ENCODE data around the gene CDKN3. TPM values are rescaled to one million over a fixed set of nuclear protein-coding genes. Genes with fewer than 3 reads are reported as not detected.
A peak's percentile ranks its signal among the peaks of the same experiment; 100 is the strongest.
"Not testable (repeated sequence)": the region's sequence is repeated elsewhere in the genome, so short reads cannot be mapped to it uniquely, and the experiment has no call there.

Gene CDKN3
- total RNA-seq, 1 donor from 2014 or later, result 3.7 TPM

DNA sequence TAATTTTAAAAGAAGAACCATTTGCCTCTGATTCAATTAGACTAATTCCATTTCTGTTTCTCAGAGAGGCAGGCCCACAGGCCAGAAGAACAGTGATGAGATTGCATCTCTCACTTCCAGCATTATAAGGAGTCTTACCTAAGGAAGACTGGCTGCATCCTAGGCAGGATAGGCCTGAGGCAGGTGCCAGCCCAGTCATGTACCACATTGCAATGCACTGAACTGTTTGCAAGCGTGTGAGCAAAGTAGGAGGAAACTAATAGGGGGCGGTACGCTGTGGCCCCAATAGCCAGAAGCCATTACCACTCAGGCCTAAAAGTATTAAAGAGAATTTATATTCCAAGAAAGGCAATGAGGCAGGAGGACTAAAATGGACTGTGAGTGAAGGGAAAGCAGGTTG, 56.4 kb downstream of the CDKN3 start:
- no peak for FAIRE-seq
- peak; percentile 49 for DNase-seq (ENCODE audit: low read depth)
- TF ChIP-seq, protein P1, sequence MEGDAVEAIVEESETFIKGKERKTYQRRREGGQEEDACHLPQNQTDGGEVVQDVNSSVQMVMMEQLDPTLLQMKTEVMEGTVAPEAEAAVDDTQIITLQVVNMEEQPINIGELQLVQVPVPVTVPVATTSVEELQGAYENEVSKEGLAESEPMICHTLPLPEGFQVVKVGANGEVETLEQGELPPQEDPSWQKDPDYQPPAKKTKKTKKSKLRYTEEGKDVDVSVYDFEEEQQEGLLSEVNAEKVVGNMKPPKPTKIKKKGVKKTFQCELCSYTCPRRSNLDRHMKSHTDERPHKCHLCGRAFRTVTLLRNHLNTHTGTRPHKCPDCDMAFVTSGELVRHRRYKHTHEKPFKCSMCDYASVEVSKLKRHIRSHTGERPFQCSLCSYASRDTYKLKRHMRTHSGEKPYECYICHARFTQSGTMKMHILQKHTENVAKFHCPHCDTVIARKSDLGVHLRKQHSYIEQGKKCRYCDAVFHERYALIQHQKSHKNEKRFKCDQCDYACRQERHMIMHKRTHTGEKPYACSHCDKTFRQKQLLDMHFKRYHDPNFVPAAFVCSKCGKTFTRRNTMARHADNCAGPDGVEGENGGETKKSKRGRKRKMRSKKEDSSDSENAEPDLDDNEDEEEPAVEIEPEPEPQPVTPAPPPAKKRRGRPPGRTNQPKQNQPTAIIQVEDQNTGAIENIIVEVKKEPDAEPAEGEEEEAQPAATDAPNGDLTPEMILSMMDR (IDR thresholded peaks at IDR 0.05; ENCODE audit: insufficient read depth, low read length, severe bottlenecking), result no peak
- Histone ChIP-seq H3K27me3 (ENCODE audit: control insufficient read depth, insufficient read depth, low read length) (no peaks in the 10 kb centered on the region), H3K36me3 (ENCODE audit: control insufficient read depth, insufficient read depth, low read length) (no peaks in the 10 kb centered on the region), H3K4me3 (ENCODE audit: low read depth, low read length) (no peak overlapping the region)

DNA sequence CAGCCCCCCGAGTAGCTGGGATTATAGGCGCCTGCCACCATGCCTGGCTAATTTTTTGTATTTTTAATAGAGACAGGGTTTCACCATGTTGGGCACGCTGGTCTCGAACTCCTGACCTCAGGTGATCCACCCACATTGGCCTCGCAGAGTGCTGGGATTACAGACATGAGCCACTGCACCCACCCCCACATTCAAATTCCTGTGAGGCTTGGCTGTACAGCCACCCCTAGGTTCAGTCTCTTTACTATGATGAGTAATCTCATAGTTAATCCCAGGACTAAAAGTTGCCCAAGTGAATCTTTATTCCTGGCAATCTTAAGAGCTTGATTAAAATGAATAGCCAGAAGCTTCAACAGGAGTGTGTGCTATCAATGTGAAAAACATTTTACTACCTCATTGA, 57.2 kb downstream of the CDKN3 start:
- not testable (repeated sequence) for H3K4me3 ChIP-seq (ENCODE audit: low read depth, low read length); H3K27me3 ChIP-seq (ENCODE audit: control insufficient read depth, insufficient read depth, low read length); H3K36me3 ChIP-seq (ENCODE audit: control insufficient read depth, insufficient read depth, low read length); FAIRE-seq
- peak; percentile 81 for DNase-seq (ENCODE audit: low read depth)

DNA sequence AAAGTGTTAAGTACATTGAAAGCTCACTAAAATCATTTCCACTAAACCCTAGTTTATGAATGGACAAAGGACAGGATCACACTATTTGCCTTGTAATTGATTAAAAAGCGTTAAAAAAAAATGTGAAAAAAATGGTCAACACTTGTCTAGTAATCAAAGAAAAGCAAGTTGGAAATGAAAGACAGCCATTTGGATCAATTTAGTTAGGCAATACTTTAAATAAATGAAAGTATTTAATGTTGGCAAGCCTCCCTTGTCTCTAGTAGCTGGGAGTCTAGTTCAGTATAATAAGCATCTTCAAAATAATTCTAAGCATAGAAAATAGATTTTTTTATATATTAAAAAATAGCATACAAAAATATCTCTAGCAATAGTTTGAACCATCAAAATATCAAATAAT, 58.6 kb downstream of the CDKN3 start:
- no peaks in the 10 kb centered on the region for H3K36me3 ChIP-seq (ENCODE audit: control insufficient read depth, insufficient read depth, low read length)
- no peak for DNase-seq (ENCODE audit: low read depth)
- TF ChIP-seq, protein P1 (IDR thresholded peaks at IDR 0.05; ENCODE audit: insufficient read depth, low read length, severe bottlenecking), result no peak
- no peaks in the 10 kb centered on the region for H3K27me3 ChIP-seq (ENCODE audit: control insufficient read depth, insufficient read depth, low read length)
- no peak overlapping the region for H3K4me3 ChIP-seq (ENCODE audit: low read depth, low read length)
- no peak for FAIRE-seq

DNA sequence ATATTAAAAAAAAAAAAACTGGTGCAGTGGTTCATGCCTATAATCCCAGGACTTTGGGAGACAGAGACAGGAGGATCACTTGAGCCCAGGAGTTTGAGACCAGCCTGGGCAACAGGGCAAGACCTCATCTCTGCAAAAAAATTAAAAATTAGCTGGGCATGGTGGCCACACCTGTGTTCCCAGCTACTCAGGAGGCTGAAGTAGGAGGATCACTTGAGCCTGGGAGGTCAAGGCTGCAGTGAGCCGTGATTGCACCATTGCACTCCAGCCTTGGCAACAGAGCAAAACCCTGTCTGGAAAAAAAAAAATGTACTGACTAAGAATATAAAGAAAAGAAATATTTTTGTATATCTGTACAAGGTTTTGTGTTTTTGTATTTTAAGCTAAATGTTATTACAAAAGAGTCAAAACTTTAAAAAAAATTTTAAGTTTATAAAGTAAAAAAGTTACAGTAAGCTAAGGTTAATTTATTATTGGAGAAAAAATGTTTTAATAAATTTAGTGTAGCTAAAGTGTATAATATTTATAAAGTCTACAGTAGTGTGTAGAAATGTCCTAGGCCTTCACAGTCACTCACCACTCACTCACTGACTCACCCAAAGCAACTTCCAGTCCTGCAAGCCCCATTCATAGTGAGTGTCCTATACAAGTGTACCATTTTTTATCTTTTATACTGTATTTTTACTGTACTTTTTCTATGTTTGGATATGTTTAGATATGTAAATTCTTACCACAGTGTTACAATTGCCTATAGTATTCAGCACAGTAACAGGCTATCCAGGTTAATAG, 60.2 kb downstream of the CDKN3 start:
- not testable (repeated sequence) for FAIRE-seq; H3K4me3 ChIP-seq (ENCODE audit: low read depth, low read length); H3K27me3 ChIP-seq (ENCODE audit: control insufficient read depth, insufficient read depth, low read length); H3K36me3 ChIP-seq (ENCODE audit: control insufficient read depth, insufficient read depth, low read length)
- peak; percentile 58 for DNase-seq (ENCODE audit: low read depth)

DNA sequence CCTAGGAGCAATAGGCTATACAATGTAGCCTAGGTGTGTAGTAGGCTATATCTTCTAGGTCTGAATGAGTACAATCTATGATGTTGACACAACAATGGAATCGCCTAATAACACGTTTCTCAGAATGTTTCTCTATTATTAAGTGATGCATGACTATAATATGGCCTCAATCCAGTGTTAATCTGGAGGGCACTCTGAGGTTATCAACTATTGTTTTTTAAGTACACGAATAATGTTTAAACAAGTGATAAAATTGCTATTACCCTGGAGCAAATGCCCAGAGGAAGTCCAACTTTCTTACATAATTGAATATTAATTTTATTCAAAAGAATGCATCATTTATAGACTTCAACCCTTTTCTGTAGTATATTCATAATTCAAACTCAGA, 60.8 kb downstream of the CDKN3 start:
- TF ChIP-seq, protein P1 (IDR thresholded peaks at IDR 0.05; ENCODE audit: insufficient read depth, low read length, severe bottlenecking), result no peak
- Histone ChIP-seq H3K36me3 (ENCODE audit: control insufficient read depth, insufficient read depth, low read length) (no peaks in the 10 kb centered on the region), H3K27me3 (ENCODE audit: control insufficient read depth, insufficient read depth, low read length) (no peaks in the 10 kb centered on the region), H3K4me3 (ENCODE audit: low read depth, low read length) (no peak overlapping the region)
- FAIRE-seq, result no peak
- no peak for DNase-seq (ENCODE audit: low read depth)

DNA sequence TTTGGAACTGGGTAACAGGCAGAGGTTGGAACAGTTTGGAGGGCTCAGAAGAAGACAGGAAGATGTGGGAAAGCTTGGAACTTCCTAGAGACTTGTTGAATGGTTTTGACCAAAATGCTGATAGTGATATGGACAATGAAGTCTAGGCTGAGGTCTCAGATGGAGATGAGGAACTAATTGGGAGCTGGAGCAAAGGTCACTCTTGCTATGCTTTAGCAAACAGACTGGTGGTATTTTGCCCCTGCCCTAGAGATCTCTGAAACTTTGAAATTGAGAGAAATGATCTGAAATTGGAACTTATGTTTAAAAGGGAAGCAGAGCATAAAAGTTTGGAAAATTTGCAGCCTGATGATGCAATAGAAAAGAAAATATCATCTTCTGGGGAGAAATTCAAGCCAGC, 61.7 kb downstream of the CDKN3 start:
- not testable (repeated sequence) for FAIRE-seq; H3K4me3 ChIP-seq (ENCODE audit: low read depth, low read length); DNase-seq (ENCODE audit: low read depth); H3K36me3 ChIP-seq (ENCODE audit: control insufficient read depth, insufficient read depth, low read length); H3K27me3 ChIP-seq (ENCODE audit: control insufficient read depth, insufficient read depth, low read length)

DNA sequence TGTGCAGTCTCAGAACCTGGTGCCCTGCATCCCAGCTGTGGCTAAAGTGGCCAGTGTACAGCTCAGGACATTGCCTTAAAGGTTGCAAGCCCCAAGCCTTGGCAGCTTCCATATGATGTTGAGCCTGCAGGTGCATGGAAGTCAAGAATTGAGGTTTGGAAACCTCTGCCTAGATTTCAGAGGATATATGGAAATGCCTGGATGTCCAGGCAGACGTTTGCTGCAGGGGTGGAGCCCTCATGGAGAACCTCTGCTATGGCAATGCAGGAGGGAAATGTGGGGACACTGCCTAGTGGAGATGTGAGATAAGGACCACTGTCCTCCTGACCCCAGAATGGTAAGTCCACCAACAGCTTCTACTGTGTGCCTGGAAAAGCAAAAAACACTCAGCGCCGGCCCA, 62.3 kb downstream of the CDKN3 start:
- Histone ChIP-seq H3K27me3 (ENCODE audit: control insufficient read depth, insufficient read depth, low read length) (no peaks in the 10 kb centered on the region), H3K4me3 (ENCODE audit: low read depth, low read length) (no peak overlapping the region), H3K36me3 (ENCODE audit: control insufficient read depth, insufficient read depth, low read length) (no peaks in the 10 kb centered on the region)
- no peak for DNase-seq (ENCODE audit: low read depth)
- TF ChIP-seq, protein P1 (IDR thresholded peaks at IDR 0.05; ENCODE audit: insufficient read depth, low read length, severe bottlenecking), result no peak
- no peak for FAIRE-seq

Measured in bronchial epithelial cell (primary cell).